GM23338 (cell line): ENCODE results near the gene FRYL.

Experiments used
- CREB1 ChIP-seq: fragments of 250-450 bp; sonication (Bioruptor Pico); IDR thresholded peaks from 2 replicates; pipeline ENCODE4 v1.5.0; 2020; ENCODE audit warnings: low read depth, mild to moderate bottlenecking, moderate library complexity
- EZH2 ChIP-seq: fragments of 200-600 bp; sonication (generic); IDR thresholded peaks from one replicate; pipeline ENCODE4 v1.8.0; 2017; ENCODE audit warnings: antibody characterized with exemption, mild to moderate bottlenecking, low read depth; ENCODE audit not compliant: unreplicated experiment
- EZH2phosphoT487 ChIP-seq: fragments of 200-600 bp; sonication (generic); IDR thresholded peaks from one replicate; pipeline ENCODE4 v1.8.1; 2018; ENCODE audit warnings: antibody characterized with exemption; ENCODE audit not compliant: unreplicated experiment
- JUNB ChIP-seq: IDR thresholded peaks from one replicate; pipeline ENCODE4 v1.6.1; 2016; ENCODE audit warnings: antibody characterized with exemption; ENCODE audit not compliant: unreplicated experiment
- NANOG ChIP-seq: IDR thresholded peaks from 2 replicates; pipeline ENCODE4 v1.6.1; 2016; ENCODE audit warnings: antibody characterized with exemption, borderline replicate concordance
- POLR2AphosphoS5 ChIP-seq: IDR thresholded peaks from 2 replicates; pipeline ENCODE4 v1.6.1; 2016; ENCODE audit warnings: antibody characterized with exemption, low read depth
- STAT1 ChIP-seq: IDR thresholded peaks from one replicate; pipeline ENCODE4 v1.6.1; 2016; ENCODE audit warnings: antibody characterized with exemption; ENCODE audit not compliant: unreplicated experiment
- ZNF114 ChIP-seq: fragments of 250-450 bp; sonication (Bioruptor Pico); IDR thresholded peaks from 2 replicates; pipeline ENCODE4 v1.5.0; 2020; ENCODE audit warnings: mild to moderate bottlenecking, moderate library complexity
- ZNF331 ChIP-seq: fragments of 250-450 bp; sonication (Bioruptor Pico); IDR thresholded peaks from 2 replicates; pipeline ENCODE4 v1.5.0; 2020; ENCODE audit warnings: low read depth, mild to moderate bottlenecking, moderate library complexity
- TF ChIP-seq, protein P1 (sequence below), 2 experiments: fragments of 200-600 bp in 1 of 2; sonication (generic) in 1 of 2; conservative IDR thresholded peaks; 2 replicates each; pipeline versions ENCODE4 v1.5.1 to v1.6.1; 2016 to 2017; ENCODE audit warnings: antibody characterized with exemption in 2 of 2, low read depth in 2 of 2, mild to moderate bottlenecking in 2 of 2, moderate library complexity in 1 of 2
- TF ChIP-seq, protein P2 (sequence below): IDR thresholded peaks from one replicate; pipeline ENCODE4 v1.6.1; 2018; ENCODE audit warnings: antibody characterized with exemption; ENCODE audit not compliant: unreplicated experiment
- TF ChIP-seq, protein P3 (sequence below): fragments of 250-450 bp; sonication (Bioruptor Pico); IDR thresholded peaks from 2 replicates; pipeline ENCODE4 v1.5.0; 2020; ENCODE audit warnings: mild to moderate bottlenecking, moderate library complexity
- TF ChIP-seq, protein P4 (sequence below): IDR thresholded peaks from 2 replicates; pipeline ENCODE4 v1.6.1; 2016; ENCODE audit warnings: antibody characterized with exemption

DNA sequence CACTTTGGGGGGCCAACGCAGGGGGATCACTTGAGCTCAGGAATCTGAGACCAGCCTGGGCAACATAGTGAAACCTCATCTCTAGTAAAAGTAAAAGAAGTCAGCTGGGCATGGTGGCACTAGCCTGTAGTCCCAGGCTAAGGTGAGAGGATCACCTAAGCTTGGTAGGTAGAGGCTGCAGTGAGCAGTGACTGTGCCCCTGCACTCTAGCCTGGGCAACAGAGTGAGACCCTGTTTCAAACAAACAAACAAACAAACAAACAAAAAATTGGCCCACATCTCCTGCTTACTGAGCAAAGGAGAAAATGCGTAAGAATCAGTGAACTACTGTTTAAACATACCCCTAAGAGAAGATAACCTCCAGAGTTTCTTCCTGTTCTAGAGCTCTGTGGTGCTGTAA, 85.3 kb downstream of the FRYL start:
- TF ChIP-seq POLR2AphosphoS5 (no peak), STAT1 (no peak), CREB1 (CRISPR knock-in tag) (no peak), EZH2phosphoT487 (no peak), JUNB (no peak), EZH2 (no peak), ZNF331 (CRISPR knock-in tag) (no peak), ZNF114 (no peak), NANOG (no peak)
- TF ChIP-seq, protein P1, sequence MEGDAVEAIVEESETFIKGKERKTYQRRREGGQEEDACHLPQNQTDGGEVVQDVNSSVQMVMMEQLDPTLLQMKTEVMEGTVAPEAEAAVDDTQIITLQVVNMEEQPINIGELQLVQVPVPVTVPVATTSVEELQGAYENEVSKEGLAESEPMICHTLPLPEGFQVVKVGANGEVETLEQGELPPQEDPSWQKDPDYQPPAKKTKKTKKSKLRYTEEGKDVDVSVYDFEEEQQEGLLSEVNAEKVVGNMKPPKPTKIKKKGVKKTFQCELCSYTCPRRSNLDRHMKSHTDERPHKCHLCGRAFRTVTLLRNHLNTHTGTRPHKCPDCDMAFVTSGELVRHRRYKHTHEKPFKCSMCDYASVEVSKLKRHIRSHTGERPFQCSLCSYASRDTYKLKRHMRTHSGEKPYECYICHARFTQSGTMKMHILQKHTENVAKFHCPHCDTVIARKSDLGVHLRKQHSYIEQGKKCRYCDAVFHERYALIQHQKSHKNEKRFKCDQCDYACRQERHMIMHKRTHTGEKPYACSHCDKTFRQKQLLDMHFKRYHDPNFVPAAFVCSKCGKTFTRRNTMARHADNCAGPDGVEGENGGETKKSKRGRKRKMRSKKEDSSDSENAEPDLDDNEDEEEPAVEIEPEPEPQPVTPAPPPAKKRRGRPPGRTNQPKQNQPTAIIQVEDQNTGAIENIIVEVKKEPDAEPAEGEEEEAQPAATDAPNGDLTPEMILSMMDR (conservative IDR thresholded peaks at IDR 0.05; ENCODE audit: low read depth in 2 of 2): no peak
- TF ChIP-seq, protein P2, sequence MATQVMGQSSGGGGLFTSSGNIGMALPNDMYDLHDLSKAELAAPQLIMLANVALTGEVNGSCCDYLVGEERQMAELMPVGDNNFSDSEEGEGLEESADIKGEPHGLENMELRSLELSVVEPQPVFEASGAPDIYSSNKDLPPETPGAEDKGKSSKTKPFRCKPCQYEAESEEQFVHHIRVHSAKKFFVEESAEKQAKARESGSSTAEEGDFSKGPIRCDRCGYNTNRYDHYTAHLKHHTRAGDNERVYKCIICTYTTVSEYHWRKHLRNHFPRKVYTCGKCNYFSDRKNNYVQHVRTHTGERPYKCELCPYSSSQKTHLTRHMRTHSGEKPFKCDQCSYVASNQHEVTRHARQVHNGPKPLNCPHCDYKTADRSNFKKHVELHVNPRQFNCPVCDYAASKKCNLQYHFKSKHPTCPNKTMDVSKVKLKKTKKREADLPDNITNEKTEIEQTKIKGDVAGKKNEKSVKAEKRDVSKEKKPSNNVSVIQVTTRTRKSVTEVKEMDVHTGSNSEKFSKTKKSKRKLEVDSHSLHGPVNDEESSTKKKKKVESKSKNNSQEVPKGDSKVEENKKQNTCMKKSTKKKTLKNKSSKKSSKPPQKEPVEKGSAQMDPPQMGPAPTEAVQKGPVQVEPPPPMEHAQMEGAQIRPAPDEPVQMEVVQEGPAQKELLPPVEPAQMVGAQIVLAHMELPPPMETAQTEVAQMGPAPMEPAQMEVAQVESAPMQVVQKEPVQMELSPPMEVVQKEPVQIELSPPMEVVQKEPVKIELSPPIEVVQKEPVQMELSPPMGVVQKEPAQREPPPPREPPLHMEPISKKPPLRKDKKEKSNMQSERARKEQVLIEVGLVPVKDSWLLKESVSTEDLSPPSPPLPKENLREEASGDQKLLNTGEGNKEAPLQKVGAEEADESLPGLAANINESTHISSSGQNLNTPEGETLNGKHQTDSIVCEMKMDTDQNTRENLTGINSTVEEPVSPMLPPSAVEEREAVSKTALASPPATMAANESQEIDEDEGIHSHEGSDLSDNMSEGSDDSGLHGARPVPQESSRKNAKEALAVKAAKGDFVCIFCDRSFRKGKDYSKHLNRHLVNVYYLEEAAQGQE: no peak
- TF ChIP-seq, protein P3, sequence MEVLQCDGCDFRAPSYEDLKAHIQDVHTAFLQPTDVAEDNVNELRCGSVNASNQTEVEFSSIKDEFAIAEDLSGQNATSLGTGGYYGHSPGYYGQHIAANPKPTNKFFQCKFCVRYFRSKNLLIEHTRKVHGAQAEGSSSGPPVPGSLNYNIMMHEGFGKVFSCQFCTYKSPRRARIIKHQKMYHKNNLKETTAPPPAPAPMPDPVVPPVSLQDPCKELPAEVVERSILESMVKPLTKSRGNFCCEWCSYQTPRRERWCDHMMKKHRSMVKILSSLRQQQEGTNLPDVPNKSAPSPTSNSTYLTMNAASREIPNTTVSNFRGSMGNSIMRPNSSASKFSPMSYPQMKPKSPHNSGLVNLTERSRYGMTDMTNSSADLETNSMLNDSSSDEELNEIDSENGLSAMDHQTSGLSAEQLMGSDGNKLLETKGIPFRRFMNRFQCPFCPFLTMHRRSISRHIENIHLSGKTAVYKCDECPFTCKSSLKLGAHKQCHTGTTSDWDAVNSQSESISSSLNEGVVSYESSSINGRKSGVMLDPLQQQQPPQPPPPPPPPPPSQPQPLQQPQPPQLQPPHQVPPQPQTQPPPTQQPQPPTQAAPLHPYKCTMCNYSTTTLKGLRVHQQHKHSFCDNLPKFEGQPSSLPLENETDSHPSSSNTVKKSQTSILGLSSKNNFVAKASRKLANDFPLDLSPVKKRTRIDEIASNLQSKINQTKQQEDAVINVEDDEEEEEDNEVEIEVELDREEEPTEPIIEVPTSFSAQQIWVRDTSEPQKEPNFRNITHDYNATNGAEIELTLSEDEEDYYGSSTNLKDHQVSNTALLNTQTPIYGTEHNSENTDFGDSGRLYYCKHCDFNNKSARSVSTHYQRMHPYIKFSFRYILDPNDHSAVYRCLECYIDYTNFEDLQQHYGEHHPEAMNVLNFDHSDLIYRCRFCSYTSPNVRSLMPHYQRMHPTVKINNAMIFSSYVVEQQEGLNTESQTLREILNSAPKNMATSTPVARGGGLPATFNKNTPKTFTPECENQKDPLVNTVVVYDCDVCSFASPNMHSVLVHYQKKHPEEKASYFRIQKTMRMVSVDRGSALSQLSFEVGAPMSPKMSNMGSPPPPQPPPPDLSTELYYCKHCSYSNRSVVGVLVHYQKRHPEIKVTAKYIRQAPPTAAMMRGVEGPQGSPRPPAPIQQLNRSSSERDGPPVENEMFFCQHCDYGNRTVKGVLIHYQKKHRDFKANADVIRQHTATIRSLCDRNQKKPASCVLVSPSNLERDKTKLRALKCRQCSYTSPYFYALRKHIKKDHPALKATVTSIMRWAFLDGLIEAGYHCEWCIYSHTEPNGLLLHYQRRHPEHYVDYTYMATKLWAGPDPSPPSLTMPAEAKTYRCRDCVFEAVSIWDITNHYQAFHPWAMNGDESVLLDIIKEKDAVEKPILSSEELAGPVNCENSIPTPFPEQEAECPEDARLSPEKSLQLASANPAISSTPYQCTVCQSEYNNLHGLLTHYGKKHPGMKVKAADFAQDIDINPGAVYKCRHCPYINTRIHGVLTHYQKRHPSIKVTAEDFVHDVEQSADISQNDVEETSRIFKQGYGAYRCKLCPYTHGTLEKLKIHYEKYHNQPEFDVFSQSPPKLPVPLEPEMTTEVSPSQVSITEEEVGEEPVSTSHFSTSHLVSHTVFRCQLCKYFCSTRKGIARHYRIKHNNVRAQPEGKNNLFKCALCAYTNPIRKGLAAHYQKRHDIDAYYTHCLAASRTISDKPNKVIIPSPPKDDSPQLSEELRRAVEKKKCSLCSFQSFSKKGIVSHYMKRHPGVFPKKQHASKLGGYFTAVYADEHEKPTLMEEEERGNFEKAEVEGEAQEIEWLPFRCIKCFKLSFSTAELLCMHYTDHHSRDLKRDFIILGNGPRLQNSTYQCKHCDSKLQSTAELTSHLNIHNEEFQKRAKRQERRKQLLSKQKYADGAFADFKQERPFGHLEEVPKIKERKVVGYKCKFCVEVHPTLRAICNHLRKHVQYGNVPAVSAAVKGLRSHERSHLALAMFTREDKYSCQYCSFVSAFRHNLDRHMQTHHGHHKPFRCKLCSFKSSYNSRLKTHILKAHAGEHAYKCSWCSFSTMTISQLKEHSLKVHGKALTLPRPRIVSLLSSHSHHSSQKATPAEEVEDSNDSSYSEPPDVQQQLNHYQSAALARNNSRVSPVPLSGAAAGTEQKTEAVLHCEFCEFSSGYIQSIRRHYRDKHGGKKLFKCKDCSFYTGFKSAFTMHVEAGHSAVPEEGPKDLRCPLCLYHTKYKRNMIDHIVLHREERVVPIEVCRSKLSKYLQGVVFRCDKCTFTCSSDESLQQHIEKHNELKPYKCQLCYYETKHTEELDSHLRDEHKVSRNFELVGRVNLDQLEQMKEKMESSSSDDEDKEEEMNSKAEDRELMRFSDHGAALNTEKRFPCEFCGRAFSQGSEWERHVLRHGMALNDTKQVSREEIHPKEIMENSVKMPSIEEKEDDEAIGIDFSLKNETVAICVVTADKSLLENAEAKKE (CRISPR knock-in tag): no peak
- TF ChIP-seq, protein P4, sequence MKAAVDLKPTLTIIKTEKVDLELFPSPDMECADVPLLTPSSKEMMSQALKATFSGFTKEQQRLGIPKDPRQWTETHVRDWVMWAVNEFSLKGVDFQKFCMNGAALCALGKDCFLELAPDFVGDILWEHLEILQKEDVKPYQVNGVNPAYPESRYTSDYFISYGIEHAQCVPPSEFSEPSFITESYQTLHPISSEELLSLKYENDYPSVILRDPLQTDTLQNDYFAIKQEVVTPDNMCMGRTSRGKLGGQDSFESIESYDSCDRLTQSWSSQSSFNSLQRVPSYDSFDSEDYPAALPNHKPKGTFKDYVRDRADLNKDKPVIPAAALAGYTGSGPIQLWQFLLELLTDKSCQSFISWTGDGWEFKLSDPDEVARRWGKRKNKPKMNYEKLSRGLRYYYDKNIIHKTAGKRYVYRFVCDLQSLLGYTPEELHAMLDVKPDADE: no peak
